ENCODE measurements around the gene CDK15.

CDK15 gene

GRCh38 chr2:201930831-201931230, 124.5 kb downstream of the CDK15 start:
- H3K9ac ChIP-seq (ENCODE audit: low read length) = no peak overlapping the region

GRCh38 chr2:201931475-201931874, 125.1 kb downstream of the CDK15 start:
- DNase-seq (ENCODE audit: low read depth) = no peak
- peaks cover 9% of the 10 kb centered on the region for H3K4me1 ChIP-seq (ENCODE audit: control insufficient read depth, insufficient read depth, low read length)
- no peak overlapping the region for H3K9ac ChIP-seq (ENCODE audit: low read length)
- no peak overlapping the region for H3K4me3 ChIP-seq (ENCODE audit: low read length)
- no peaks in the 10 kb centered on the region for H3K36me3 ChIP-seq (ENCODE audit: control insufficient read depth, insufficient read depth, low read length, severe bottlenecking)
- peaks cover 5% of the 10 kb centered on the region for H3K9me3 ChIP-seq (ENCODE audit: control insufficient read depth, low read length)
- peaks cover 15% of the 10 kb centered on the region for H3K27me3 ChIP-seq (replicated peaks; ENCODE audit: control insufficient read depth, insufficient read depth, low read length)

More at GRCh38 chr2:201930831-201931230, 124.5 kb downstream of the CDK15 start:
- peaks cover 9% of the 10 kb centered on the region for H3K27me3 ChIP-seq (replicated peaks; ENCODE audit: control insufficient read depth, insufficient read depth, low read length)
- peaks cover 9% of the 10 kb centered on the region for H3K4me1 ChIP-seq (ENCODE audit: control insufficient read depth, insufficient read depth, low read length)
- H3K4me3 ChIP-seq (ENCODE audit: low read length) = no peak overlapping the region
- H3K9me3 ChIP-seq (ENCODE audit: control insufficient read depth, low read length) = peaks cover 2% of the 10 kb centered on the region
- H3K36me3 ChIP-seq (ENCODE audit: control insufficient read depth, insufficient read depth, low read length, severe bottlenecking) = no peaks in the 10 kb centered on the region
- no peak for DNase-seq (ENCODE audit: low read depth)

GRCh38 chr2:201931951-201932350, 125.6 kb downstream of the CDK15 start:
- no peak overlapping the region for H3K9ac ChIP-seq (ENCODE audit: low read length)
- DNase-seq (ENCODE audit: low read depth) = peak; percentile 75
- H3K4me1 ChIP-seq (ENCODE audit: control insufficient read depth, insufficient read depth, low read length) = peaks cover 9% of the 10 kb centered on the region
- peaks cover 5% of the 10 kb centered on the region for H3K9me3 ChIP-seq (ENCODE audit: control insufficient read depth, low read length)
- no peak overlapping the region for H3K4me3 ChIP-seq (ENCODE audit: low read length)
- H3K36me3 ChIP-seq (ENCODE audit: control insufficient read depth, insufficient read depth, low read length, severe bottlenecking) = no peaks in the 10 kb centered on the region
- peaks cover 18% of the 10 kb centered on the region for H3K27me3 ChIP-seq (replicated peaks; ENCODE audit: control insufficient read depth, insufficient read depth, low read length)

- peaks cover 15% of the 10 kb centered on the region for H3K27me3 ChIP-seq (replicated peaks; ENCODE audit: control insufficient read depth, insufficient read depth, low read length)
- no peak for DNase-seq (ENCODE audit: low read depth)
- no peak overlapping the region for H3K9ac ChIP-seq (ENCODE audit: low read length)
- H3K9me3 ChIP-seq (ENCODE audit: control insufficient read depth, low read length) = peaks cover 5% of the 10 kb centered on the region
- H3K4me1 ChIP-seq (ENCODE audit: control insufficient read depth, insufficient read depth, low read length) = peaks cover 9% of the 10 kb centered on the region
- no peaks in the 10 kb centered on the region for H3K36me3 ChIP-seq (ENCODE audit: control insufficient read depth, insufficient read depth, low read length, severe bottlenecking)
- no peak overlapping the region for H3K4me3 ChIP-seq (ENCODE audit: low read length)
Observed at GRCh38 chr2:201932511-201932910, 126.2 kb downstream of the CDK15 start.

GRCh38 chr2:201933792-201934237, 127.5 kb downstream of the CDK15 start:
- Histone ChIP-seq H3K9ac (ENCODE audit: low read length) (no peak overlapping the region), H3K27me3 (replicated peaks; ENCODE audit: control insufficient read depth, insufficient read depth, low read length) (peaks cover 13% of the 10 kb centered on the region), H3K4me3 (ENCODE audit: low read length) (no peak overlapping the region), H3K4me1 (ENCODE audit: control insufficient read depth, insufficient read depth, low read length) (peaks cover 9% of the 10 kb centered on the region), H3K9me3 (ENCODE audit: control insufficient read depth, low read length) (peaks cover 5% of the 10 kb centered on the region), H3K36me3 (ENCODE audit: control insufficient read depth, insufficient read depth, low read length, severe bottlenecking) (no peaks in the 10 kb centered on the region)
- peak; percentile 41 for DNase-seq (ENCODE audit: low read depth)

- Histone ChIP-seq H3K9me3 (ENCODE audit: control insufficient read depth, low read length) (peaks cover 5% of the 10 kb centered on the region), H3K27me3 (replicated peaks; ENCODE audit: control insufficient read depth, insufficient read depth, low read length) (peaks cover 31% of the 10 kb centered on the region), H3K9ac (ENCODE audit: low read length) (no peak overlapping the region), H3K4me1 (ENCODE audit: control insufficient read depth, insufficient read depth, low read length) (peaks cover 7% of the 10 kb centered on the region), H3K4me3 (ENCODE audit: low read length) (no peak overlapping the region), H3K36me3 (ENCODE audit: control insufficient read depth, insufficient read depth, low read length, severe bottlenecking) (no peaks in the 10 kb centered on the region)
- no peak for DNase-seq (ENCODE audit: low read depth)
Observed at GRCh38 chr2:201936817-201937216, 130.5 kb downstream of the CDK15 start.

- peaks cover 33% of the 10 kb centered on the region for H3K27me3 ChIP-seq (replicated peaks; ENCODE audit: control insufficient read depth, insufficient read depth, low read length)
- H3K9me3 ChIP-seq (ENCODE audit: control insufficient read depth, low read length) = peaks cover 5% of the 10 kb centered on the region
- H3K36me3 ChIP-seq (ENCODE audit: control insufficient read depth, insufficient read depth, low read length, severe bottlenecking) = no peaks in the 10 kb centered on the region
- no peak for DNase-seq (ENCODE audit: low read depth)
- no peak overlapping the region for H3K4me3 ChIP-seq (ENCODE audit: low read length)
- H3K9ac ChIP-seq (ENCODE audit: low read length) = no peak overlapping the region
- peaks cover 2% of the 10 kb centered on the region for H3K4me1 ChIP-seq (ENCODE audit: control insufficient read depth, insufficient read depth, low read length)
Observed at GRCh38 chr2:201937343-201937742, 131.0 kb downstream of the CDK15 start.

- peak; percentile 30 for DNase-seq (ENCODE audit: low read depth)
- Histone ChIP-seq H3K9ac (ENCODE audit: low read length) (no peak overlapping the region), H3K4me1 (ENCODE audit: control insufficient read depth, insufficient read depth, low read length) (no peaks in the 10 kb centered on the region), H3K4me3 (ENCODE audit: low read length) (no peak overlapping the region), H3K36me3 (ENCODE audit: control insufficient read depth, insufficient read depth, low read length, severe bottlenecking) (no peaks in the 10 kb centered on the region), H3K27me3 (replicated peaks; ENCODE audit: control insufficient read depth, insufficient read depth, low read length) (peaks cover 33% of the 10 kb centered on the region), H3K9me3 (ENCODE audit: control insufficient read depth, low read length) (peaks cover 5% of the 10 kb centered on the region)
Observed at GRCh38 chr2:201938156-201938775, 131.9 kb downstream of the CDK15 start.

- Histone ChIP-seq H3K9me3 (ENCODE audit: control insufficient read depth, low read length) (peaks cover 5% of the 10 kb centered on the region), H3K9ac (ENCODE audit: low read length) (no peak overlapping the region)
- no peak for DNase-seq (ENCODE audit: low read depth)
Observed at GRCh38 chr2:201938781-201939180, 132.4 kb downstream of the CDK15 start.

GRCh38 chr2:201939453-201939941, 133.2 kb downstream of the CDK15 start:
- no peak overlapping the region for H3K9ac ChIP-seq (ENCODE audit: low read length)
- no peaks in the 10 kb centered on the region for H3K4me1 ChIP-seq (ENCODE audit: control insufficient read depth, insufficient read depth, low read length)
- no peak for DNase-seq (ENCODE audit: low read depth)
- no peaks in the 10 kb centered on the region for H3K36me3 ChIP-seq (ENCODE audit: control insufficient read depth, insufficient read depth, low read length, severe bottlenecking)
- H3K9me3 ChIP-seq (ENCODE audit: control insufficient read depth, low read length) = peaks cover 5% of the 10 kb centered on the region
- H3K4me3 ChIP-seq (ENCODE audit: low read length) = no peak overlapping the region
- peaks cover 33% of the 10 kb centered on the region for H3K27me3 ChIP-seq (replicated peaks; ENCODE audit: control insufficient read depth, insufficient read depth, low read length)

More at GRCh38 chr2:201938781-201939180, 132.4 kb downstream of the CDK15 start:
- Histone ChIP-seq H3K27me3 (replicated peaks; ENCODE audit: control insufficient read depth, insufficient read depth, low read length) (peaks cover 33% of the 10 kb centered on the region), H3K36me3 (ENCODE audit: control insufficient read depth, insufficient read depth, low read length, severe bottlenecking) (no peaks in the 10 kb centered on the region), H3K4me1 (ENCODE audit: control insufficient read depth, insufficient read depth, low read length) (no peaks in the 10 kb centered on the region), H3K4me3 (ENCODE audit: low read length) (no peak overlapping the region)

GRCh38 chr2:201942531-201942930, 136.2 kb downstream of the CDK15 start:
- Histone ChIP-seq H3K36me3 (ENCODE audit: control insufficient read depth, insufficient read depth, low read length, severe bottlenecking) (no peaks in the 10 kb centered on the region), H3K4me1 (ENCODE audit: control insufficient read depth, insufficient read depth, low read length) (peaks cover 4% of the 10 kb centered on the region), H3K9ac (ENCODE audit: low read length) (no peak overlapping the region), H3K9me3 (ENCODE audit: control insufficient read depth, low read length) (no peaks in the 10 kb centered on the region), H3K27me3 (replicated peaks; ENCODE audit: control insufficient read depth, insufficient read depth, low read length) (peaks cover 29% of the 10 kb centered on the region), H3K4me3 (ENCODE audit: low read length) (no peak overlapping the region)
- no peak for DNase-seq (ENCODE audit: low read depth)
